Activated T-helper 9 cell treated with anti-CD3 and anti-CD28 coated beads, Interleukin-2, amount 50 U/mL, for 16 hours (primary cell): ENCODE measurements around the gene SH3PXD2A.
"Not testable (repeated sequence)": the region's sequence is repeated elsewhere in the genome, so short reads cannot be mapped to it uniquely, and the experiment has no call there.

Experiments used
- DNase-seq: peaks from one replicate; pipeline ENCODE4 v3.0.0-alpha.2; 2020; ENCODE audit warnings: low read depth

SH3PXD2A gene

DNA sequence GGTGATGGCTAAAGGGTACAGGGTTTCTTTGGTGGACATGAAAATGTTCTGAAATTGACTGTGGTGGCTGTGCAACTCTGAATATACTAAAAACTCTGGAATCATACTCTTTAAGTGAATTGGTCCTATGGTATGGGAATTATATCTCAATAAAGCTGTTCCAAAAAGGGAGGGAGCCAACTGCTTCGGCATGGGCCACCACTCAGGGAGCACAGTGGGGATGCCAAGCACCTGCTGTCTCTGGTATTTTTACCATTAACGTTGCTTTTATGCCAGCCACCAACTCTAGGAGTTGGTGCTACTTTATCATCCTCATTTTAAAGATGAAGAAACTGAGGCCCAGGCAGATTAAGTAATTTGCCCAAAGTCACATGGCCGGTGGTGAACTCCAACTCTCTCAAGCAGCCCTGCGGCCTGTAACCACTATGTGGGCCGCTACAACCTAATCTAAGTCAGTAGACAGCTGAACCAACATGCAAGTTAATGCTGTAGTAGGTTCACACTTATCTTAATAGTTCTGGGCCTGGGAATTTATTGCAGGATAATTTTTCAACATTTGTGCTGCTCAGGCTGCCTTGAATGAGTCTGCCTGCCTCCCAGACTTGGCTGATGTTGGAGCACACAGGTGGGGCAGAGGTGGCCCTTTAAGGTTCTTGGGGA is 20.8 kb downstream of the SH3PXD2A start:
- DNase-seq: no peak

DNA sequence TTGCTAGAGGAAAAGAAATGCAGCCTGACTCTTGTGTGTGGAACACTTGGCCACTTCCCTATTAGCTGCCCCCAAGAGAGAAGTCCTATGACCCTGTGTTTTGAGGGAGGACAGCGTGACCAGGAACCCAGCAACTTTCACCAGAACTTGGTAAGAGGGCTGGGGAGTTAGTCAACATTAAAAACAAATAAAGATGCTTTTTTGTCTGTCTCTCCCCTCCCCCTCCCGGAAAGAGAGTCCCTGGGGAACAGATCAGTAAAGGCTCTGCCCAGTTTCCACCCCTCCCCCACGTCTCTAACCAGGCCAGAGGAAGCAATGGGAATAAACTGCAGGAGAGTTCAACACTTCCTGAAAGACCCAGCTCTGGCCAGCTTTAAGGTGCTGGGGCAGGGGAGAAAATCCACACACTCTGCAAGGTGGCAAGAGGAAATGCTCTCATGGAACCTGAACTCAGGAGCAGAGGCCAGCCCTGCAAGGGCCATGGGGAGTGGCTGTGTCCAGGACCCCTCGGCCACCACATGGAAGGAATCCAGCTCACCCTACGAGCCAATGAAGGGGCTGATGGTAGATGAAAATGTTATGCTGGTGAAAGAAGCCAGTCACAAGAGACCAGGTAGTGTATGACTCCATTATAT is 21.5 kb downstream of the SH3PXD2A start:
- DNase-seq: no peak

DNA sequence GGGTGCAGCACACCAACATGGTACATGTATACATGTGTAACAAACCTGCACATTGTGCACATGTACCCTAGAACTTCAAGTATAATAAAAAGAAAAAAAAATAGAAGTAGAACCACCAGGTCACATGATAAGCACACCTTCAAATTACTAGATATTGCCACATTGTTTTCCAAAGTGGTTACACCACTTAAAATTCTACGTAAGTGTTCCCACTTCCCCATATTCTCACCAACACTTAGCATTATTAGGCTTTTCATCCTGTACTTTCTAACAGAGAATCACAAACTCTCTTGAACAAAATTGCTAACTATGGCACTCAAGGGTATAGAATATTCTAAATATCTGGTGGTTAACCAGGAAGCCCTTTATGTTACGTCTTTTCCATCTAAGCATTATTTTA is 22.6 kb downstream of the SH3PXD2A start:
- no peak for DNase-seq

DNA sequence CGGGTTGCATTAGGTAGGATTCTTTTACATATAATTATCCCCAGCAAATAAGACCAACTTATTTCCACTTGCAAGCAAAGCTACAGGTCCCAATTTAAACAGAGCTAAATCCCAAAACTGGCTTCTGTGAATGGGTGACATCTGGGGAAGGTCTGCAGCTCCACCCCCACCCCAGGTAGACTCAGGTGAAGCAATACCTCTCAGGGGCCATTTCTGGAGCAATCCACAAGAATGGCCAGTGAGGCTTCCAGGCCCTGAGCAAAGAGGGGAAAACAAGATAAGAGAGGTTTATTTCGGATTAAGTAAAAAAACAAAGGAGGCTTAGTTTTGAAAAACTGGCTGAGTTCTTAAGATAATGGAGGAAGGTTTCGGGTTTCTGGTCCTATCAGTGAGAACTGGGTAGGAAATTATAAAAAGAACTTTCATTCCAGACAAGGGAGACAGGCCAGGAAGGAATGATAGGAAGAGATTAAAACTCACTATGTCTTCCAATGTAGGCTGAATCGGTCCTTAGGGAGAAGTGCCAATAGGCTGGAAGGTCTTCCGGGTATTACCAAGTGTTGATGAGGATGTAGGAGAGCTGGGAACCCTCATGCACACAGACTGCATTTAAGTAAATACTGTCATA is 25.4 kb downstream of the SH3PXD2A start:
- no peak for DNase-seq

DNA sequence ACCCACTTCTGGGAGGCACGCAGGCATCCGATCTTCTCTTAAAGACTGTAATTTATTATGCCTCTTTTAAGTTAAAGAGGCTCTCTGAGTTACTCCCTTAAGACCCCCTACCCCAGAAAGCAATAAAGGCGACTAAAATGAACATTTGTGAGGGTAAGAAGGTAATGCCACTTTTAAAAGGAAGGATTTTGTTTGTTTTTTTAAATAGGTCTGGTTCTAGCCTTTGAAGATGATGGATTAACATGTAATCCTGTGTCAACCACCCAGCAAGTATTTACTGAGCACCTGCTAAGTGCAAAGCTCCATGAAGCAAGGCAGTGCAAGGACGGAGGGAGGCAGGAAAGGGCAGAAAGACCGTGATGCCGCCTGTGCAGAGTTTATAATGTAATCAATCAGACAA is 26.1 kb downstream of the SH3PXD2A start:
- DNase-seq: no peak

DNA sequence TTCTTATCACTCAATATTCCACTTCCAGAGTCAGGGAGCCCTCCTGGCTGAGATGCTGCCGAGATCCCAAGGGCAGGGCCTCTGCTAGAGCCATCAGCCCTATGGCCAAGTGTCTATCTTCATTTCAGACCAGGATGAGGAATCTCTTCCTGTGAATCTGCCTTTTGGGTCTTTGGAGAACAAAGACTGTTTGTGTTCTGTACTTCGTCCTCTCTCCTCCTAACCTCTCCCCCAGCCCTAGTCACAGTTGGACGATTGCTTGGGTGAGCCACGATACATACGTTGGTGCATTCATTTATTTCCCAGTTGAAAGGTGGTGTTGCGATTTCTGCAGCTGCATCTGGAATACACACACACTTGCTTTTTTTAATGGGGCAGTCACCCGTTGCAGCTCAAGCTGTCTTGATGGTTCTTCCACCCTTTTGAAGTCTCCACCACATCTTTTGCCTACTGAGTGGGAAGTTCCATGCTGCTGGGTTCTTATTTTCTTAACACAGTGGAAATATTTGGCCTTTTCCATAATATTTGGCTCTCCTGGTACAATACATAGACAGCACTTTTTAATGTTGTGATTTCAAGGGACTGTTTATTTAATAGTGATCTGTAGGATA is 26.7 kb downstream of the SH3PXD2A start:
- no peak for DNase-seq

DNA sequence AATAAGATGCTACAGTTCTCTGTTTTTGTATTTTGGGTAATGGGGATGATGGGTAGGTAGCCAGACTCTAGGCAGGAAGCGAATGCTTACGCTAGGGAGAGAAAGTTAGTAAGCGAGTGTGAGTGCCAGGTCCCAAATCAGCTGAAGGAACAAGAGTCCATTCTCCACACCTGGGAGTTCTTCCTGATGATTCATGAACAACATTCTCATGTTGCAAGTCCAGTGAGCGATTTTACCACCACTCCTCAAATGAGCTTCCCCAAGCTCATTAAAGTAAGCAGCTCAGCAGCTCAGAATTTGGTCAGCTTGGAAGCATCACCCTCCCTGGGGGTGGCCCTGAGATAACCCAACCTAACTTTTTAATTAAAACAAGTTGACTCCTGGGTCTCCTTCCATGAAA is 27.3 kb downstream of the SH3PXD2A start:
- no peak for DNase-seq

DNA sequence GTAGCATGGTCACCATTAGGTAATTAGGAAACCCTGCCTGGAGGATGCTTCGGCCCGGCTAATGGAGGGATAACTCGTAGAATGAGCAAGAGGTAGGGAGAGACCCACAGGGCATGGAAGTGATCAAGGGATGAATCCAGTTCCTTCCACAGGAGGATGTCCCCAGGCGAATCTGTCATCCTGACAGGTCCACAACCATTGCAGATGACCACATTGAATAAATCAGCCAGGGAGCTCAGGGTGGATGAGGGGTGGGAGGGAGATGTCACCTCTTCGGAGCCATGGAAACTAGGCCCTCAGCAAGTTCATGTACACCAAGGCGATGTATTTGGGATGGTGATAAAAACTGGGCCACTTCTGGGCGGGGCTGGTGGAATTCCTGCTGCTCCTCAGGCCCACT is 28.5 kb downstream of the SH3PXD2A start:
- DNase-seq: no peak

DNA sequence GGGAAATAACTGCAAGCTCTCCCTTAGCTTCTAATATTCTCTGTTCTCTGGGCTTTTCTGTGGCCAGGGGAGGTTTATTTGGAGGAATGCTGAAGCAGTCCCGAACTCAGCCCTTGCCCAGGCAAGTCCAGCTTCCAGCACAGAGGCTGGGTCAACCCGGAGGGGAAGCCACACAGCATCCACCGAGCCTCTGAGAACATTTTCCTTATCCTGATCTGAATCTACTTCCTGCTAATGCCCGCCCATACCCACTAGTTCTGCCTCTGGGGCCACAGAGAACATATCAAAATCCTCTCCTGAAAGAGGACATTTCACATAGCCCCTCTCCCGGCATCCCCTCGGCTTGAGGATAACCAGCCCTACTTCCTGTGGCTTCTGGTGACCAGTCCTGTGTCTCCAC is 31.1 kb downstream of the SH3PXD2A start:
- DNase-seq: no peak

DNA sequence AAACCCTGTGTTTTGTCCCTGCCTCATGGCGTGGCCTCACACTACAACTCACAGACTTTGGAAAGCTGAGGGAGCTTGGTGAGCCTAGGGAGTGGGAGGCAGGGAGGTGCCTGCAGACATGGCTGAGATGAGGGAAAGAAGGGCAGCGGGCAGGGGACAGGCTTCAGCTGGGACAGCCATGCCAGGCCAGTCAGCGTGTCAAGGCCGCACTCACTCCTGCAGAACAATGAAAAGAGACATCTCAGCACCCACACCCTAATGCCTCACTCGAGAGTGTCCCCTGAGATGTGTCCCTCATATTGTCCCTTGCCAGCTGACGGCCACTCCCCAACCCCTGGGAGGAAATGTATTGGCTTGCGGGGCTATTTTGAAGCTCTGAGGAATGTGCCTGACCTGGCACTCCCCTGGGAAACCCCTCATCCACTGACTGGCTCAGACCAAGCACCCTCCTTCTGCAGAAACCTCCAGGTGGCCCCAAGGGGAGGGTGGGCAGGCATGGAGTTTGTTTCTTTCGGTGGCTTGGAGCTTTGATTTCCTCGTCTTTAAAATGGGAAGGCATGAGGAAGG is 31.6 kb downstream of the SH3PXD2A start:
- no peak for DNase-seq

DNA sequence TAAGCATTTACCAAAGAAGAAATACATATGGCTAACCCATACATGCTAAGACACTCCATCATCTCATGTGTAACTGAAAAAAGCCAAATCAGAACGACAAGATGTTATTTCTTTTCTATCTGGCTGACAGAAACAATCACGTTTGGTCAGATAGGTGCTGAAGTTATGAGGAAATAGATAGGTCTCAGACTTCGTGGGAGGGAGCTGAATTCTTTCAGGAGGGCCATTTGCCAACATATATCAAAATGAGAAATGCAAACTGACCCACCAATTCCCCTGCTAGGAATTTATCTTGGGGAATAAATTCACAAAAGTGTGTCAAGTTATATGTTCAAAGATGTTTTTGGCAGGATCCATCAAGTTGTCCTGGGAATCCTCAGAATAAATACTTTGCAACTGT is 32.6 kb downstream of the SH3PXD2A start:
- DNase-seq: no peak

DNA sequence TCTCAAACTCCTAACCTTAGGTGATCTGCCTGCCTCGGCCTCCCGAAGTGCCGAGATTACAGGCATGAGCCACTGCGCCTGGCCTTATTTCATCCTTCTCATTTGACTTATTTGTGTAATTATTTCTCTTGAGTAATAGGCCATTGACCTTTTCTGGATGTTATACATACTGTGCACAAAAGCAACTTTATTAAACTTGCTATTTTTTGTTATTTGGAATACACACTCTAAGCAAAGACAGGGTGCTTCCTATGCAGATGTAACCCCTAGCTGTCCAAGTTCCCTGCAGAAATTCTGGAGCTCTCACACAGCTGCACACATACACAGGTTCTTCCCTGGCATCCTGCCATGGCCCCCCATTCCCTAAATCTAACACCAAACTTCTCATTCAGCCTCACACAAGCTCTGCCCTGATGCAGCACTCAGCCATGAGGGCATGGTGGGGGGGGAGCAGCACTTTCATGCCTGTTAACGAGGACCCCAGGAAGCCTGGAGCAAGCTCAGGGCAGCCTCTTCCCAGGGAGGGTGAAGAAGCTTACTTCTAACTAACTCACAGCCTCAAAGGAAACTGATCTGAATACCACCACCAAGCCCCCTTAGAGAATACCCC is 33.2 kb downstream of the SH3PXD2A start:
- no peak for DNase-seq

DNA sequence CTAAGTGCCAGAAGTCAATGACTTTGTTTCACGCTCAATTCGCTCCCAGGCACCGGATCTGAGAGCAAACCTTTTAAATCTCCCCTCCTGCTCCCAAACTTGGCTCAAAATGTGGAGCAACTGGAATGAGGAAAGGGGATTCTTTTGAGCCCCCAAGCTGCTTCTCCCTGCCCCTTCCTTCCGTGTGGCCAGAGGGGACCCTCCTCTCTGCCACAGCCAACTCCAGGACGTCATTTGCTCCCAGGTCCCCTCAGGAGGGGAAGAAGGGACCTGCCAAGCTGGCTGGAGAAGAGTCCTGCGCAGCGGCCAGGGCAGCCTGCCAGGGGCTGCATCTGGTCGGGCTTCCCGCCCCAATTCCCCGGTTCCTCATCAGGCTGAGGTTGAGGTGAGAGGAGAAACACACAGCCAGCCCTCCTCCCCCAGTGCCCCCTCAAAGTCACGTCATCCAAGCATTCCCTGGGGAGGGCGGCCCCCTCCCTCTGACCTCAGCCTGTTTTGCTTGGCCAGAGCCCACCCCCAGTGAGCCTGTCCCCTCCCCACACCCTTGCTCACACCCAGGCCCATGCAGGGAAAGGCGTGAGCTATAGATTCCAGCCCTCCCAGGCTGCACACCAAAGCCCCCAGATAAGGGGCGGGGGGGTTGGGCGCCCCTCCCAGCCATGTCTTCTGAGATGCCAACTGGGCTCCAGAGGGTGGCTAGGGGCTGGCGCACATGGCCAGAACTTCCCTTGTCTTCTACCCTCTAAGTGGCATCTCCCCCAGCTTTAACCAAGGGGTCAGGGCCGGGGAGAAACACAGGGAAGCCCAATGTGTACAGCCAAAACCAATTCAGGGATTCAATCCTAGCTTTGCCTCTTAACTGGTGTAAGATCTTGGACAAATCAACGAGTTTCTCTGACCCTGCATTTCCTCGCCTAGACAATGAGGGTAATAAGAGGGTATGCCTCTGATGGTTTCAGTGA is 35.0 kb downstream of the SH3PXD2A start:
- DNase-seq: no peak

DNA sequence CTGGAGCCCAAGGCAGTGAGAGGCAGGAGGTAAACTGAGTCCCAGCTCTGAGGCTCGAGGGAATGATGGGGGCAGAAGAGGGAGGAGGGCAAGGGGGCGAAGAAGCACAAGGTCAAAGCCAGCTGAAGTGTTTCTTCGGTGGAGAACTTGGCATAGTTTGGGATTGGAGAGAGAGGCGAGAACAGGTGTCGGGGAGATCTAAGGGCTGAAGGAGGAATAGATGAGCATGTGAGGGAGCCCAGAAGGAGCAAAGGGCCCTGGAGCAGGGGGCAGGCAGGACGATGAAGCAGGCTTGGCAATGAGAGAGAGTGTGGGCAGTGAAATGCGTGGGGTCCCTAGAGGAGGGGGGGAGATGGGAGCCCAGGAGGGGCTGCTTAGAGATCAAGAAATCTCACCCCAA is 35.9 kb downstream of the SH3PXD2A start:
- no peak for DNase-seq

DNA sequence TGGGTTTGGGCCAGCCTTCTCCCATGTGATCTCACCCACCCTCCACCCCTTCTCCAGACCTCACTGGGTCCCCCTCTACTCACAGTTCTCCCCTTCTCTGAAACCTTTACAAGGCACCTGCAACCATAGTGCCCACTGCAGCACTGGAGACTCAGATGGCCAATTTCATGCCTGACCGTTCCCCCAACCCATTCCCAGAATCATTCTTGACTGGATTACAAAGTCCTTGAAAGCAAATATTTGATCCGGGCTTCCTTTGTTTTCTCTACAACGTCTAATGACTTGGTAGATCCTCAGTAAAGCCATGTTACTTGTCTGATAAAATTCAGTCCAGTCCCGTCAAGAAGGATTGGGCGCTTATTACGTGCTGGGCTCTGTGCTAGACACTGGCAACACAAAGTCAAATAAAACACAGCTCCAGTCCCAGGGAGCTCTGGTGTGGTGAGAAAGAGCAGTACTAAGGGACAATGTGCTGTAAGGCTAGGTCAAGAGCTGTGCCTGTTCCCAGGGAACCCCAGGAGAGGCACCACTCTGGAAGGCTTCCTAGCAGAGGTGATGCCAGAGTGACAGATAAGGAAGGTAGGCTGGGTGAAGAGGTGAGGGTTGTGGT is 36.5 kb downstream of the SH3PXD2A start:
- no peak for DNase-seq

DNA sequence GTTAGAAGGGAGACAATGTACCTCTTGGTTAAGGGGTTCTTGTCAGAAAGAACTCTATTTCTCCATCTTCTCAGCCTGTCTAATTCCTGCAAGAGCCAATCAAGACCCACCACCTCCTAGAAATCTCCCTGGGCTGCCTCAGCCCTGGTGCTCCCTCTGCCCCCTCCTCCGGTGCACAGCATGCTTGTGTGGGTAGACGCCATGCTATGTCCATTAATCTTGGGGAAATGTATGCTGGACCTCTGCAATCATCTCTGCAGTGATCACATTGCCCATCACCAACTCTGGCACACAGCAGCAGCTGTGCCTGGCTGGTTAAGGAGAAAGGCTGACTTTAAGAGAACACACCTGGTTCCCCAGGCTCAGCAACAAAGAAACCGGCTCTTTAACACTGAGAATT is 37.3 kb downstream of the SH3PXD2A start:
- DNase-seq: no peak

DNA sequence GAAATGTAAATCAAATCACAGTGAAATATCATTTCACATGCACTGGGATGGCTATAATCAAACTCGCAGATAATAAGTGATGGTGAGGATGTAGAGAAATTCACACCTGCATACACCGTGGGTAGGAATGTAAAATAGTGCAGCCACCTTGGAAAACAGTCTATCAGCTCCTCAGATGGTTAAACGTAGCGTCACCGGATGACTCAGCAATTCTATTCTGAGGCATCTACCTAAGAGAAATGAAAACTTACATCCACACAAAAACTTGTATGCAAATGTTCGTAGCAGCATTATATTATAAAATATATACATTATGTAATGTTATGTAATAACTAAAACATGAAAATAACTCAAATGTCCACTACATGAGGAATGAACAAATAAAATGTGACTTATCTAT is 38.9 kb downstream of the SH3PXD2A start:
- no peak for DNase-seq

DNA sequence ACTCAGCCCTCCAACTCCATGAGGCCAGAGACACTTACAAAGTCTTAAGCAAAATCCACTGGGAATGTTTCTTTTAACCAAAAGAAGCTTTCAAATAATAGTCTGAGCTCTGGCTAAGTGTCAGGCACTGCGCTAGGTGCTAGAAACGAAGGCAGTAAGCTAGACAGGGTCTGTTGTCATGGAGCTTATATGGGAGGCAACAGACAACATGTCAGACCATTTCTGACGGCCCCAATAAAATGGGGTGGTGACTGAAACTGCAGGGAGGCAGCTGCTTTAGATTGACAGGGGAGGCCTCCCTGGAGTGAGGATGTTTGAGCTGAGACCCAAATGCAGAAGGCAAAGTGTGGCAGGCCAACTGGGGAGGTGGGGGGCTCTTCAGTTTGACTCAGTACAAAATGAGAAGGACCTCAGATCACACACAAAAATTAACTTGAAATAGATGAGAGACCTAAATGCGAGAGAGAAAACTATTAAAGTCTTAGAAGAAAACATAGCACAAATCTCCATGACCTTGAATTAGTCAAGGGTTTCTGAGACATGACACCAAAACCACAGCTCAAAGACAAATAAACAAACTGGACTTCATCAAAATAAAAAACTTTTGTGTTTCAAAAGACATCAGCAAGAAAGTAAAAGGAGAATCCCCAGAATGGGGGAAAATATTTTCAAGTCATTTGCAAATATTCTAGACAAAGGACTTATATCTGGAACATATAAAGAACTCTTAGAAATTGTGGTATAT is 40.6 kb downstream of the SH3PXD2A start:
- DNase-seq: no peak

DNA sequence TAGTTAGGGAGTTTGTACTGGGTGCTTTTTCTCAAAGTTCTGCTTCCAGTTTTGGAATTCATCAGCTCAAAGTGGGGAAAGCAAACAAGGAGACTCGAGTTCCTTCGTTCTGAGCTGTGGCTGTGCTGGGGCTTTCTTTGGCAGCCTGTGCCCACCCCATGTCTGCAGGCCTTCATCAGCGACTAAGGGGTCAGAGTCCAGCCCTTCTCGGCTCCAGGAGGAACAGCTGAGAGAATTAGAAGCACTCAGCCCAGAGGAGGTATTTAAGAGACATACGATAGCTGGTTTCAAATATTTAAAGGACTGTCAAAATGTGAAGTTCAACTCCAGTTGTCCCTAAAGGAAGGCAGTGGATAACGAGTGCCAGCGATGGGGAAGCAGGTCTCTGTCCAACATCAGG is 41.3 kb downstream of the SH3PXD2A start:
- DNase-seq: no peak

DNA sequence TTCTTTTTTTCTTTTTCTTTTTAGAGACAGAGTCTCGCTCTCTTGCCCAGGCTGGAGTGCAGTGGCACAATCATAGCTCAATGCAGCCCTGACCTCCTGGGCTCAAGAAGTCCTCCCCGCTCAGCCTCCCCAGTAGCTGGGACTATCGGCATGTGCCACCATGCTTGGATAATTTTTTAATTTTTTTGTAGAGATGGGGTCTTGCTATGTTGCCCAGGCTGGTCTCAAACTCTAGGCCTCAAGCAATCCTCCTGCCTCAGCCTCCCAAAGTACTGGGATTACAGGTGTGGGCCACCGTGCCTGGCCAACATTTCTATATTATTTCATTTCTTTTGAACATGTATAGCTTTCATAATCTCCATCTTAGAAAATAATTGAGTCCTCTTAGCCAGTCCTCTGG is 42.1 kb downstream of the SH3PXD2A start:
- DNase-seq: not testable (repeated sequence)
